SH-SY5Y (cell line): ENCODE results near the gene POLR3F.

Experiments
- GATA2 ChIP-seq: IDR thresholded peaks from 2 replicates; pipeline ENCODE4 v1.6.1; 2011; ENCODE audit warnings: mild to moderate bottlenecking, low read depth, low read length
- GATA3 ChIP-seq: IDR thresholded peaks from 2 replicates; pipeline ENCODE4 v1.6.1; 2011; ENCODE audit warnings: low read depth, mild to moderate bottlenecking, low read length, moderate library complexity

GRCh38 chr20:18527339-18527738 lies 60.1 kb downstream of the POLR3F start:
- TF ChIP-seq GATA2 (no peak), GATA3 (no peak)
